Prostate gland (tissue), 2 donors: Measurements from ENCODE around the gene CES3. TPM values are rescaled to one million over a fixed set of nuclear protein-coding genes. Genes with fewer than 3 reads are reported as not detected.

Experiments used
- DNase-seq: peaks from one replicate; pipeline ENCODE4 v3.0.0-alpha.2; 2019; ENCODE audit warnings: low spot score
- H3K27ac ChIP-seq, 2 donors: fragments of 200-600 bp; sonication (generic); 2 replicates each; pipeline ENCODE4 v1.5.1; 2017 to 2019
- H3K27me3 ChIP-seq: fragments of 200-600 bp; sonication (generic); replicated peaks from 2 replicates; pipeline ENCODE4 v1.5.1; 2019; ENCODE audit not compliant: insufficient read depth
- H3K36me3 ChIP-seq, 2 donors: fragments of 200-600 bp; sonication (generic); 1 replicate in 1 of 2; 2 replicates in 1 of 2; pipeline versions ENCODE4 v1.5.1 to v1.8.1; 2017 to 2019
- H3K4me1 ChIP-seq: fragments of 200-600 bp; sonication (generic); replicated peaks from 2 replicates; pipeline ENCODE4 v1.5.1; 2019
- H3K4me3 ChIP-seq, 2 donors: fragments of 200-600 bp; sonication (generic); 2 replicates each; pipeline ENCODE4 v1.5.1; 2017 to 2019
- H3K9me3 ChIP-seq: fragments of 200-600 bp; sonication (generic); 2 replicates; pipeline ENCODE4 v1.5.1; 2017
- CTCF ChIP-seq, 4 experiments: fragments of 200-600 bp in 2 of 4; fragments of 450-650 bp in 2 of 4; sonication (generic) in 2 of 4; IDR thresholded peaks; 1 replicate in 3 of 4; 2 replicates in 1 of 4; pipeline ENCODE4 v1.5.1; 2016 to 2019; ENCODE audit warnings: antibody characterized with exemption in 4 of 4, mild to moderate bottlenecking in 2 of 4, moderate library complexity in 2 of 4
- POLR2A ChIP-seq: fragments of 450-650 bp; IDR thresholded peaks from one replicate; pipeline ENCODE4 v1.6.1; 2016; ENCODE audit warnings: antibody characterized with exemption, mild to moderate bottlenecking
- POLR2AphosphoS5 ChIP-seq: sonication (generic); formaldehyde crosslinking; IDR thresholded peaks from one replicate; pipeline ENCODE4 v1.6.1; 2017; ENCODE audit warnings: antibody characterized with exemption
- WGBS: methylation state at CpG from one replicate; pipeline ENCODE4 v1.1.5; 2018; 5-methylcytosine and 5-hydroxymethylcytosine counted together
- intact Hi-C: fragments of 100-400 bp; cut with DNase I; formaldehyde crosslinking; loops from one replicate; pipeline ENCODE4 v1.14.2; 2022
- small RNA-seq, 2 donors: library from RNA; depleted of rRNA; stranded (forward); fragments of <200 nt; gene quantifications; one replicate each; pipeline ENCODE3, GENCODE V24; 2016
- total RNA-seq, 2 donors: library from RNA; depleted of rRNA; stranded (reverse); fragments of >200 nt; gene quantifications; one replicate each; pipeline ENCODE4 v1.1.0, GENCODE V29; 2016

Gene CES3
- total RNA-seq, 2 donors from 2014 or later: 0.36 to 0.80 TPM

DNA sequence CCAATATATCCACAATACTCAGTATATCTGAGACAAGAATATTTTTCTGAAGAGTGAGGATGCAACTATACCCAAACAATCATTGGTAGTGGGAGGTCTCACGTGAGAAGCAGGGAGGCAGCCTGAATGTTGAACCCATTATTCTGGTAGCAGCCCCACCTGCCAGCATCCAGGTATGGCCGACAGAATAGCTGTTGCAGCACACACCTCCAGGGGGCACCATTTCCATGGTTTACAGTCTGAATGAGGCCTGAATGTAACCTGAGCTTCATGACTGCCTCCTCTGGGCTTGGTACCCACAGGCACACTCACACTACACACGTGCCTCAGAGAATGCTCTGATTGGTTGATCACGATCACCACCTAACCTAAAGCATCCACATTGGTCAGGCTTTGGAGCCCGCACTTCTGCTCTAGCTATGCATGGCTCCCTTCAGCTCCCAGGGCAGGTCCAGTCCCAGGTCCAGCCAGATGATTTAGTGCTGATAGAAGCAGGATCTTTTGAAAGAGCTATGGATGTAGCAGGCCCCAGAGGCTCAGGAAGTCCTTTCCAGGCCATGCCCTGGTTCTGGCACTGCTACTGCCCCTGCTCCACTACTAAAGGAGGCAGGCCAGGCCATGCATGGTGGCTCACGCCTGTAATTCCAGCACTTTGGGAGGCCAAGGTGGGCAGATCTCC lies 56.9 kb downstream of the CES3 start:
- Histone ChIP-seq H3K4me3 (no peak overlapping the region), H3K27me3 (no peaks in the 10 kb centered on the region), H3K27ac (no peak overlapping the region), H3K9me3 (no peaks in the 10 kb centered on the region), H3K4me1 (peaks cover 3% of the 10 kb centered on the region), H3K36me3 (no peaks in the 10 kb centered on the region)
- intact Hi-C loops: no loop called here
- WGBS: 35% methylated on average over 6 of the region's 6 CpGs
- peak; percentile 79 for DNase-seq
- no peak for TF ChIP-seq POLR2A
- TF ChIP-seq POLR2AphosphoS5: peak; percentile 80
- peak in 3 of 4 experiments; percentile 72 to 87 (median 84) for TF ChIP-seq CTCF (IDR thresholded peaks at IDR 0.05)

- H3K4me1 ChIP-seq: no peaks in the 10 kb centered on the region
- DNase-seq: no peak
- intact Hi-C loops: no loop called here
Measured at GRCh38 chr16:67019171-67019570, 58.1 kb downstream of the CES3 start.

GRCh38 chr16:67021321-67021720 lies 60.3 kb downstream of the CES3 start:
- intact Hi-C loops: no loop called here
- TF ChIP-seq POLR2A (no peak), POLR2AphosphoS5 (no peak), CTCF (IDR thresholded peaks at IDR 0.05) (no peak)
- Histone ChIP-seq H3K4me3 (no peak overlapping the region), H3K36me3 (no peaks in the 10 kb centered on the region), H3K27ac (no peak overlapping the region), H3K9me3 (no peaks in the 10 kb centered on the region), H3K27me3 (no peaks in the 10 kb centered on the region), H3K4me1 (no peaks in the 10 kb centered on the region)
- no peak for DNase-seq
- WGBS: 93% methylated on average over 3 of the region's 3 CpGs

More at GRCh38 chr16:67019171-67019570, 58.1 kb downstream of the CES3 start:
- H3K27ac ChIP-seq: no peak overlapping the region
- H3K27me3 ChIP-seq: no peaks in the 10 kb centered on the region
- WGBS: 86% methylated on average over 8 of the region's 8 CpGs
- H3K4me3 ChIP-seq: no peak overlapping the region
- no peaks in the 10 kb centered on the region for H3K36me3 ChIP-seq
- H3K9me3 ChIP-seq: no peaks in the 10 kb centered on the region
- TF ChIP-seq POLR2A (no peak), POLR2AphosphoS5 (no peak), CTCF (IDR thresholded peaks at IDR 0.05) (no peak)

DNA sequence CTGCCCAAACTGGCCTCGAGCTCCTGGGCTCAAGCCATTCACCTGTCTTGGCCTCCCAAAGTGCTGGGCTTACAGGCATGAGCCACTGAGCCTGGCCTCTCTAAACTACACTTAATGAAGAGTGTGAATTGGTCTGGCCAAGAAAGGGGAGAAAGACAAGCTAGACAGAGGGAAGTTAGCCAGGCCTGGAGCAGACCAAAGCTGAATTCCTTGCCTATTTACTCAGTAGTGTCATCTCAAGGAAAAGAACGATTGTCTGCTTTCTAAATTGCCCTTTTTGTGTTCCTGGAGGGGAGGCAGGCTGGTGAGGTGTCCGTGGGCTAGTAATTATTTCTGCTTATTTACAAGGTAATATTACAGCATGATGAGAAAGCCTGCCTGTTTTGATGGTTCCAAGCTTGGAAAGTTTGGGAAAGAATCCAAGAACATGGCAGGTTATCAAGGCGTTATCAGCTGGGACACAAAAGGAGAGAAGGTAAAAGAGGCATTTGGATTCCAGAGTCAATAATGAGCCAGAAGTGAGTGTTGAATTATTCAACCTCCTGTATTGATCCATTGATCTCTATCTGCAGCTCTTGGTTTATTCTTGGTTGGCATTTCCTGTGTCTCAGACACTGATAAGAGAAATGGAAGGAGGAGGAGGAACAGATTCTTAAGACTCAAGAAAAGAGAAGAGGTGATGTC lies 61.6 kb downstream of the CES3 start:
- H3K27ac ChIP-seq: no peak overlapping the region
- H3K4me1 ChIP-seq: no peaks in the 10 kb centered on the region
- H3K9me3 ChIP-seq: no peaks in the 10 kb centered on the region
- DNase-seq: no peak
- no peaks in the 10 kb centered on the region for H3K27me3 ChIP-seq
- H3K36me3 ChIP-seq: no peaks in the 10 kb centered on the region
- H3K4me3 ChIP-seq: no peak overlapping the region
- TF ChIP-seq POLR2AphosphoS5 (no peak), POLR2A (no peak), CTCF (IDR thresholded peaks at IDR 0.05) (no peak)
- intact Hi-C loops: no loop called here
- 39% methylated on average over 4 of the region's 4 CpGs for WGBS

DNA sequence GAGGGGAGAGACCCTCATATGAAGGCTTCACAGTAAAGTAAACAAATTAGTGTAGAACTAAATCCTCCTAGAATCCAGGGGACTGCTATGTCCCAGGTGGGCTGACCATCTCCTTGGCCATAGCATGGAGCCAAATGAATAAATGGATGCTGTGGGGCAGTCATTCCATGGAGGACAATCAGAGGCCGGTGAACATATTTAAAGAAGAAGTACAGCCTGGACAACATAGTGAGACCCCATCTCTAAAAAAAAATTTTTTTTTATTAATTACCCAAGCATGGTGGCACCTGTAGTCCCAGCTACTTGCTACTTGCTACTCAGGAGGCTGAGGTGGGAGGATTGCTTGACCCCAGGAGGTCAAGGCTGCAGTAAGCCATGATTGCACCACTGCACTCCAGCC lies 62.6 kb downstream of the CES3 start:
- TF ChIP-seq POLR2AphosphoS5: no peak
- no peak for DNase-seq
- intact Hi-C loops: no loop called here

More for the DNA sequence above, 62.6 kb downstream of the CES3 start:
- Histone ChIP-seq H3K4me1 (no peaks in the 10 kb centered on the region), H3K36me3 (no peaks in the 10 kb centered on the region), H3K27ac (no peak overlapping the region), H3K27me3 (no peaks in the 10 kb centered on the region), H3K9me3 (no peaks in the 10 kb centered on the region), H3K4me3 (no peak overlapping the region)
- 100% methylated on average over 1 of the region's 1 CpG for WGBS

Small RNAs within 50 kb of the gene (small RNA-seq; reads per million reads assigned to genes)
- gene RN7SL543P: 0 reads per million in 2 donors

Other genes starting within 250 kb of the CES3 start
- 100 to 1,000 TPM in 1 of 2 donors, 10 to 100 TPM in 1; 98.1 to 149 TPM for gene DYNC1LI2, start 209.7 kb upstream of the CES3 start, total RNA-seq
- gene TERB1, start 159.7 kb upstream of the CES3 start, total RNA-seq: 1 to 10 TPM in 1 of 2 donors, not detected in 1; 2.1 TPM
- 10 to 100 TPM; 39.6 to 58.2 TPM for gene NAE1, start 130.3 kb upstream of the CES3 start, total RNA-seq
- gene CA7, start 116.9 kb upstream of the CES3 start, total RNA-seq: 1 to 10 TPM in 1 of 2 donors, not detected in 1; 1.9 TPM
- 10 to 100 TPM in 1 of 2 donors, 1 to 10 TPM in 1; 9.2 to 21.9 TPM for gene PDP2, start 80.8 kb upstream of the CES3 start, total RNA-seq
- gene CDH16, start 42.4 kb upstream of the CES3 start, total RNA-seq: not detected
- 10 to 100 TPM; 17.0 to 37.0 TPM for gene RRAD, start 35.7 kb upstream of the CES3 start, total RNA-seq
- gene CIAO2B, start 26.9 kb upstream of the CES3 start, total RNA-seq: 100 to 1,000 TPM in 1 of 2 donors, 10 to 100 TPM in 1; 80.2 to 159 TPM
- gene CES2, start 25.8 kb upstream of the CES3 start, total RNA-seq: 10 to 100 TPM; 36.3 to 61.5 TPM
- gene CES4A, start 27.3 kb downstream of the CES3 start, total RNA-seq: 10 to 100 TPM in 1 of 2 donors, 1 to 10 TPM in 1; 1.4 to 10.7 TPM
- 10 to 100 TPM; 27.0 to 46.2 TPM for gene CBFB, start 67.9 kb downstream of the CES3 start, total RNA-seq
- 10 to 100 TPM; 30.1 to 31.9 TPM for gene PHAF1, start 148.7 kb downstream of the CES3 start, total RNA-seq
- gene B3GNT9, start 189.7 kb downstream of the CES3 start, total RNA-seq: 10 to 100 TPM; 32.1 to 37.3 TPM
- 10 to 100 TPM; 33.3 to 56.3 TPM for gene TRADD, start 198.6 kb downstream of the CES3 start, total RNA-seq
- gene FBXL8, start 198.7 kb downstream of the CES3 start, total RNA-seq: 100 to 1,000 TPM in 1 of 2 donors, 10 to 100 TPM in 1; 67.9 to 124 TPM
- gene HSF4, start 203.5 kb downstream of the CES3 start, total RNA-seq: 100 to 1,000 TPM; 109 to 137 TPM
- 100 to 1,000 TPM in 1 of 2 donors, 10 to 100 TPM in 1; 60.8 to 129 TPM for gene NOL3, start 209.3 kb downstream of the CES3 start, total RNA-seq
- gene MATCAP1, start 222.7 kb downstream of the CES3 start, total RNA-seq: 10 to 100 TPM; 13.9 to 28.9 TPM
- 1 to 10 TPM; 1.1 to 8.2 TPM for gene EXOC3L1, start 228.9 kb downstream of the CES3 start, total RNA-seq
- gene E2F4, start 230.9 kb downstream of the CES3 start, total RNA-seq: 100 to 1,000 TPM in 1 of 2 donors, 10 to 100 TPM in 1; 91.6 to 105 TPM
- 10 to 100 TPM; 24.8 to 36.7 TPM for gene ELMO3, start 237.9 kb downstream of the CES3 start, total RNA-seq